SK-N-SH (cell line): ENCODE results near the gene ASF1B. TPM values are rescaled to one million over a fixed set of nuclear protein-coding genes. Genes with fewer than 3 reads are reported as not detected.

ENCODE experiments used
- CTCF ChIA-PET: fragments of 300-600, 350-600 bp; formaldehyde crosslinking; extraction: SDS; loops from one replicate; lab custom pipeline; 2021; lab: Yijun Ruan, JAX
- POLR2A ChIA-PET: fragments of 350-600 bp; sonication (Branson Sonifier 250); formaldehyde crosslinking; extraction: SDS; loops from one replicate; lab custom pipeline; 2020; ENCODE audit warnings: antibody characterized with exemption, inconsistent platforms; lab: Yijun Ruan, JAX
- DNase-seq: peaks from one replicate; pipeline ENCODE4 v3.0.0; 2012
- H2AFZ ChIP-seq: fragments of 200-600 bp; sonication (generic); 2 replicates; pipeline ENCODE4 v1.8.1; 2016; ENCODE audit warnings: antibody characterized with exemption, mild to moderate bottlenecking, low read depth
- H3F3A ChIP-seq: fragments of 200-600 bp; sonication (generic); replicated peaks from 2 replicates; pipeline ENCODE3; 2016; ENCODE audit warnings: antibody characterized with exemption, mild to moderate bottlenecking; ENCODE audit not compliant: insufficient read depth
- H3K27ac ChIP-seq, 2 experiments: fragments of 200-500 bp in 1 of 2; fragments of 200-600 bp in 1 of 2; sonication (Bioruptor generic) in 1 of 2; sonication (generic), shearing (Covaris generic) in 1 of 2; 2 replicates each; pipeline versions ENCODE4 v1.5.1 to v1.6.1; 2014 to 2016; ENCODE audit warnings: low read depth in 2 of 2, inconsistent platforms in 1 of 2, low read length in 1 of 2, mild to moderate bottlenecking in 1 of 2, mixed read lengths in 1 of 2
- H3K27me3 ChIP-seq: fragments of 200-600 bp; sonication (generic), shearing (Covaris generic); 2 replicates; pipeline ENCODE4 v1.6.1; 2016; ENCODE audit warnings: mixed run types; ENCODE audit not compliant: insufficient read depth
- H3K36me3 ChIP-seq, 2 experiments: fragments of 200-500 bp in 1 of 2; fragments of 200-600 bp in 1 of 2; sonication (Bioruptor generic) in 1 of 2; sonication (generic) in 1 of 2; replicated peaks in 1 of 2; 2 replicates each; pipeline versions ENCODE3 to v1.5.1; 2014 to 2016; ENCODE audit warnings: low read length in 1 of 2, mild to moderate bottlenecking in 1 of 2; ENCODE audit not compliant: insufficient read depth in 2 of 2, control insufficient read depth in 1 of 2
- H3K4me1 ChIP-seq, 2 experiments: fragments of 200-500 bp in 1 of 2; fragments of 200-600 bp in 1 of 2; sonication (Bioruptor generic) in 1 of 2; sonication (generic), shearing (Covaris generic) in 1 of 2; 2 replicates each; pipeline versions ENCODE4 v1.5.1 to v1.6.1; 2014 to 2016; ENCODE audit warnings: low read depth in 1 of 2, low read length in 1 of 2, mixed run types in 1 of 2; ENCODE audit not compliant: insufficient read depth in 2 of 2, control insufficient read depth in 1 of 2
- H3K4me2 ChIP-seq: fragments of 200-600 bp; sonication (generic), shearing (Covaris generic); 2 replicates; pipeline ENCODE4 v1.6.1; 2017; ENCODE audit warnings: mixed run types
- H3K4me3 ChIP-seq, 2 experiments: fragments of 200-500 bp in 1 of 2; fragments of 200-600 bp in 1 of 2; sonication (Bioruptor generic) in 1 of 2; sonication (generic), shearing (Covaris generic) in 1 of 2; 2 replicates each; pipeline versions ENCODE4 v1.5.1 to v1.8.1; 2014 to 2016; ENCODE audit warnings: low read depth in 2 of 2, inconsistent platforms in 1 of 2, low read length in 1 of 2, mild to moderate bottlenecking in 1 of 2, mixed read lengths in 1 of 2, moderate library complexity in 1 of 2
- H3K79me2 ChIP-seq: fragments of 200-600 bp; sonication (generic); 2 replicates; pipeline ENCODE4 v1.8.1; 2017; ENCODE audit warnings: mild to moderate bottlenecking; ENCODE audit not compliant: insufficient read depth
- H3K9ac ChIP-seq: fragments of 200-600 bp; sonication (generic); 2 replicates; pipeline ENCODE4 v1.6.1; 2017; ENCODE audit warnings: mixed run types
- H3K9me2 ChIP-seq: fragments of 200-600 bp; sonication (generic); 2 replicates; pipeline ENCODE4 v1.6.1; 2017; ENCODE audit warnings: mixed run types
- H3K9me3 ChIP-seq: fragments of 200-600 bp; sonication (generic); 2 replicates; pipeline ENCODE4 v1.6.1; 2017; ENCODE audit warnings: mixed run types, mild to moderate bottlenecking, moderate library complexity
- H4K20me1 ChIP-seq: fragments of 200-600 bp; sonication (generic); 2 replicates; pipeline ENCODE4 v1.6.1; 2017; ENCODE audit warnings: mild to moderate bottlenecking, mixed run types; ENCODE audit not compliant: insufficient read depth
- MAX ChIP-seq: IDR thresholded peaks from 2 replicates; pipeline ENCODE4 v1.4.0; 2012; ENCODE audit warnings: low read depth
- MXI1 ChIP-seq: IDR thresholded peaks from 2 replicates; pipeline ENCODE4 v1.6.1; 2012; ENCODE audit warnings: mild to moderate bottlenecking, low read depth, low read length, improper control_type of control experiment
- NRF1 ChIP-seq: IDR thresholded peaks from 2 replicates; pipeline ENCODE4 v1.6.1; 2012; ENCODE audit warnings: low read depth, mild to moderate bottlenecking, low read length
- PBX3 ChIP-seq: IDR thresholded peaks from 2 replicates; pipeline ENCODE4; 2012
- SIN3A ChIP-seq: IDR thresholded peaks from 2 replicates; pipeline ENCODE4 v1.6.1; 2012; ENCODE audit warnings: low read depth, mild to moderate bottlenecking, low read length, moderate library complexity, borderline replicate concordance
- WGBS: methylation state at CpG from one replicate; pipeline ENCODE4 v1.1.6; 2017; ENCODE audit warnings: low lambda C conversion rate; 5-methylcytosine and 5-hydroxymethylcytosine counted together
- polyA plus RNA-seq, 3 experiments: library from polyadenylated mRNA; depleted of rRNA; stranded (reverse); fragments of >200 nt; gene quantifications; 2 replicates each; pipeline ENCODE4 v1.2.3, GENCODE V29; 2012
- TF ChIP-seq, protein P1 (sequence below): fragments of 200-600 bp; sonication (generic); IDR thresholded peaks from 2 replicates; pipeline ENCODE4 v1.6.1; 2017; ENCODE audit warnings: antibody characterized with exemption, mild to moderate bottlenecking, moderate library complexity

Gene ASF1B
- polyA plus RNA-seq, 1 of the 3 experiments (the other 2 are of a cell fraction), result 19.0 TPM

DNA sequence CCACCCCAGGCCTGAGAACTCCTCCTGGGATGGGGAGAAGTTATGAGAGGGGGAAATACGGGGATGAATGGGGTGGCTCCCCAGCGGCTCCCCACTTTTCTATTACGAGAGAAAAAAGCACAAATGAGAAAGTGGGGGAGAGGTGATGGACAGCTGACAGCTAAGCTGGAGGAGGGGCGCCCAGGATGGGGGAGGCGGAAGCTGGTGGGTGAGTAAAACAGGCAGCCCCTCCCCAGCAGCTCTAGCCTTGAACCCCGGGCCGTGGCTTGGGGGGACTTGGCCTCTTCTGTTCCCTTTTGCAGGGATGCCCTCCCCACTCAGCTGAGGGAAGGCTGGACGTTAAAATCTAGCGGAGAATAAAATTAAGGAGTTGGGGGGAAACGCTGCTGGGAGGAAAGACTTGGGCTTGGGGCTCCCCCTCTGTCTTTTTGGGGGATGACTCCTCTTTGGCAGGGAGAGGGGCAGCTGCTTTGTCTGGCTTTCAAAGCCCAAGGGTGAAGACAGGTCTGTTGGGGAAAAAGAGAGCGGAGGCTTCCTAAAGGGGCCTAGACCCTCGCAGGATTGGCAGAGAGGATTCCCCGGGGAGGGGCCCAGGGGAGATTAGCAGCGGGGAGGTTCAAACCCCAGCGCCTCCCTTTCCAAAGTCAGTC lies 44.5 kb downstream of the ASF1B start:
- Histone ChIP-seq H2AFZ (peak overlapping the region; percentile 76), H3K36me3 (peaks cover 12 to 16% of the 10 kb centered on the region in 2 experiments), H3K9me3 (peaks cover 8% of the 10 kb centered on the region; the same call in 1 of the 2 replicates), H3K4me3 (peak overlapping the region; percentile 79 to 91), H3K4me2 (peak overlapping the region; percentile 99), H3K79me2 (no peaks in the 10 kb centered on the region; the same call in 1 of the 2 replicates), H3K4me1 (peaks cover 0 to 10% of the 10 kb centered on the region in 2 experiments; a peak in 1 of 4 replicates), H3K27ac (peak overlapping the region; percentile 67 to 92; a peak in 3 of 4 replicates), H3F3A (peaks cover 12% of the 10 kb centered on the region), H3K9ac (peak overlapping the region; percentile 79; the same call in 1 of the 2 replicates), H3K9me2 (no peaks in the 10 kb centered on the region), H3K27me3 (no peaks in the 10 kb centered on the region), H4K20me1 (peaks cover 4% of the 10 kb centered on the region; the same call in 1 of the 2 replicates)
- ChIA-PET POLR2A (no interaction called here), CTCF (interaction anchor here (0.9 to 5.4 kb wide), 7 partner anchors 9 to 211 kb away, joined by 3 to 19 read pairs (median 4); partner anchors contain the start of genes ASF1B and MISP3)
- no peak for DNase-seq
- 41% methylated on average over 15 of the region's 15 CpGs for WGBS
- TF ChIP-seq NRF1 (no peak), PBX3 (peak; percentile 45)

DNA sequence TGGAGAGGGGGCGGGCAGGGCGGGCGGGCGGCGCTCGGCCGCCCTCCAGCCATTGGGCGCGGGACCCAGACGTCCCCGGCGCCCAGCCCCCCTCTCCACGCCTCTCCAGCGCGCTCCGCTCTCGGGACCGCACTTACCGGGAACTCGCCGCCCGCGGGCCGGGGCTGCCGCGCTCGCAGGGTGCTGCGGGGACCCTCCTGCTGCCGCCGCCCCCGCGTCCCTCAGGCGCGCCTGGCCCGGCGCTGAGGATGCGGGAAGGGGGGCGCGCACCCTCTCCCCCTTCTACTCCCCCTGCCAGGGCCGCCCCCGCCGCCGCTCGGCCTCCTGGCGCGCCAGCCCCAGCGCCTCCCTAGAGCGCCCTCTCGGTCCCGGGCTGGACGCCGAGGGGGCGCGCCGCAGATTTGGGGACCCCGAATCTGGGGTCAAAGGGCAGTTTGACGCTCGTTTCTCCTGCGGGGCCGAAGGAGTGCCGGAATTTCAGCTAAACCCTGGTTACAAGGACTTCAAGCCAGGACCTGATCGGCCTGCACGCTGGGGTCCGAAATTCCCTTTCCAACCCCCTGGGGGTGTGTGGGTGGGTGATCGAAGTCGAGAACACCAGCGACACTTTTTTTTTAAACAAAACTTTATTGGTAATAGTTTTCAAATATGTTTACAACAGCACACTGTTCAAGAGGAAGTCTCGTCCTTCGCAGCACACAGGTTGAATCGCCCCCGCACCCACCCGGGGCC lies 45.1 kb downstream of the ASF1B start:
- ChIA-PET POLR2A (no interaction called here), CTCF (interaction anchor here (0.9 to 5.4 kb wide), 7 partner anchors 9 to 211 kb away, joined by 3 to 19 read pairs (median 4); partner anchors contain the start of genes ASF1B and MISP3)
- Histone ChIP-seq H3K27ac (peak overlapping the region; percentile 67 to 92; a peak in 3 of 4 replicates), H3K4me2 (peak overlapping the region; percentile 99), H3F3A (peaks cover 18% of the 10 kb centered on the region), H3K27me3 (no peaks in the 10 kb centered on the region), H3K9me3 (peaks cover 8% of the 10 kb centered on the region; the same call in 1 of the 2 replicates), H4K20me1 (peaks cover 4% of the 10 kb centered on the region; the same call in 1 of the 2 replicates), H3K9ac (peak overlapping the region; percentile 79), H2AFZ (peak overlapping the region; percentile 76), H3K36me3 (peaks cover 16% of the 10 kb centered on the region in 2 experiments)
- DNase-seq, result peak; percentile 93
- WGBS, result 3% methylated on average over 12 of the region's 72 CpGs
- peak; percentile 41; the same call in 1 of the 2 replicates for TF ChIP-seq SIN3A
- no peak; the same call in 1 of the 2 replicates for TF ChIP-seq MAX
- TF ChIP-seq, protein P1, sequence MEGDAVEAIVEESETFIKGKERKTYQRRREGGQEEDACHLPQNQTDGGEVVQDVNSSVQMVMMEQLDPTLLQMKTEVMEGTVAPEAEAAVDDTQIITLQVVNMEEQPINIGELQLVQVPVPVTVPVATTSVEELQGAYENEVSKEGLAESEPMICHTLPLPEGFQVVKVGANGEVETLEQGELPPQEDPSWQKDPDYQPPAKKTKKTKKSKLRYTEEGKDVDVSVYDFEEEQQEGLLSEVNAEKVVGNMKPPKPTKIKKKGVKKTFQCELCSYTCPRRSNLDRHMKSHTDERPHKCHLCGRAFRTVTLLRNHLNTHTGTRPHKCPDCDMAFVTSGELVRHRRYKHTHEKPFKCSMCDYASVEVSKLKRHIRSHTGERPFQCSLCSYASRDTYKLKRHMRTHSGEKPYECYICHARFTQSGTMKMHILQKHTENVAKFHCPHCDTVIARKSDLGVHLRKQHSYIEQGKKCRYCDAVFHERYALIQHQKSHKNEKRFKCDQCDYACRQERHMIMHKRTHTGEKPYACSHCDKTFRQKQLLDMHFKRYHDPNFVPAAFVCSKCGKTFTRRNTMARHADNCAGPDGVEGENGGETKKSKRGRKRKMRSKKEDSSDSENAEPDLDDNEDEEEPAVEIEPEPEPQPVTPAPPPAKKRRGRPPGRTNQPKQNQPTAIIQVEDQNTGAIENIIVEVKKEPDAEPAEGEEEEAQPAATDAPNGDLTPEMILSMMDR, result peak; percentile 55
- TF ChIP-seq MXI1, result 0 out of 2 replicates have a peak, but pooled peaks have one; percentile 9
- TF ChIP-seq, all 33 proteins: peak for 3
- H3K4me3 ChIP-seq, result peak overlapping the region; percentile 79 to 91
- H3K4me1 ChIP-seq, result peaks cover 0 to 10% of the 10 kb centered on the region in 2 experiments; a peak in 1 of 4 replicates
- no peaks in the 10 kb centered on the region; the same call in 1 of the 2 replicates for H3K79me2 ChIP-seq
- no peaks in the 10 kb centered on the region for H3K9me2 ChIP-seq
